Kidney epithelial cell (primary cell): ENCODE measurements around the gene RPUSD4. TPM values are rescaled to one million over a fixed set of nuclear protein-coding genes. Genes with fewer than 3 reads are reported as not detected.

ENCODE experiments used
- DNase-seq: peaks from one replicate; pipeline ENCODE4 v3.0.0-alpha.2; 2010; ENCODE audit warnings: low read depth
- H3K27me3 ChIP-seq: 2 replicates; pipeline ENCODE4 v1.6.0; 2011; ENCODE audit warnings: low read length; ENCODE audit not compliant: control insufficient read depth, insufficient read depth
- H3K36me3 ChIP-seq: 2 replicates; pipeline ENCODE4 v1.5.1; 2011; ENCODE audit warnings: low read length; ENCODE audit not compliant: control insufficient read depth, insufficient read depth
- H3K4me3 ChIP-seq: 2 replicates; pipeline ENCODE4 v1.5.1; 2011; ENCODE audit warnings: low read depth, mild to moderate bottlenecking, control low read depth, low read length
- total RNA-seq: library from RNA; depleted of rRNA; stranded (reverse); fragments of >200 nt; gene quantifications from 2 replicates; pipeline ENCODE4 v1.2.3, GENCODE V29; 2015
- TF ChIP-seq, protein P1 (sequence below): IDR thresholded peaks from 2 replicates; pipeline ENCODE4 v1.5.1; 2011; ENCODE audit warnings: mild to moderate bottlenecking, moderate library complexity, low read length, control low read depth, inconsistent platforms; ENCODE audit not compliant: insufficient read depth, poor library complexity, severe bottlenecking

The RPUSD4 gene
- total RNA-seq, 1 donor from 2014 or later: 25.5 TPM

DNA sequence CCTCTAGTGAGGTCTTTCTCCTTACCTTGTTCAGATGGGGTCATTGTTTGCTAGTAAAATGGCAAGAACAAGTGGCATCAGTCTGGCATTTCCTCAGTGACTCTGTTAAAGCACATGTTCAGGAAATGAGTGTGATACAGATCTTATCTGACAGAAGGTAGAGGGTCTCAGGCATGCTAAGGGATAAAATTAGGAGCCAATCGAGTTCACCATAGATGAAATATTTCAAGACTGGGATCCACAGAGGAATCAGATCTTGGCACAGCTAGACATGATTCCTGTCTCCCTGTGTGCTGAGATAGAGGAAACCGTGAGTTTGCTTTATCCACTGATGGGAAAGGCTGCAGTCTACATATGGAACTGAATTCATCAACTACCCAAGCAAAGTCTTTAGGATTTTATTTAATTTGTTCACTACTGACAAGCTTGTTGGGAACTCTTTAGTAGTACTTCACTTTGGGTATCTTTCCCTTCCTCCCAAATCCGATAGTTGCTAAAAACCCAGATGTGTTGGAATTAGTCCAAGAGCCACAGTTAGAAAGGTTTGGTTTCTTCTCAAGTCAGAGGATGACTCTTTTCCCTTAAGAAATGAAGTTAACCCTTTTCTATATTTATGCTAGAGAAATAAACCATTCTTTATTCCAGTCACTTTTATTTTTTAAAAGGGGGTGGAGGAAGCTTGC lies 18.5 kb upstream of the RPUSD4 start:
- Histone ChIP-seq H3K4me3 (no peak overlapping the region), H3K27me3 (no peaks in the 10 kb centered on the region), H3K36me3 (no peaks in the 10 kb centered on the region)
- no peak for DNase-seq
- TF ChIP-seq, protein P1, sequence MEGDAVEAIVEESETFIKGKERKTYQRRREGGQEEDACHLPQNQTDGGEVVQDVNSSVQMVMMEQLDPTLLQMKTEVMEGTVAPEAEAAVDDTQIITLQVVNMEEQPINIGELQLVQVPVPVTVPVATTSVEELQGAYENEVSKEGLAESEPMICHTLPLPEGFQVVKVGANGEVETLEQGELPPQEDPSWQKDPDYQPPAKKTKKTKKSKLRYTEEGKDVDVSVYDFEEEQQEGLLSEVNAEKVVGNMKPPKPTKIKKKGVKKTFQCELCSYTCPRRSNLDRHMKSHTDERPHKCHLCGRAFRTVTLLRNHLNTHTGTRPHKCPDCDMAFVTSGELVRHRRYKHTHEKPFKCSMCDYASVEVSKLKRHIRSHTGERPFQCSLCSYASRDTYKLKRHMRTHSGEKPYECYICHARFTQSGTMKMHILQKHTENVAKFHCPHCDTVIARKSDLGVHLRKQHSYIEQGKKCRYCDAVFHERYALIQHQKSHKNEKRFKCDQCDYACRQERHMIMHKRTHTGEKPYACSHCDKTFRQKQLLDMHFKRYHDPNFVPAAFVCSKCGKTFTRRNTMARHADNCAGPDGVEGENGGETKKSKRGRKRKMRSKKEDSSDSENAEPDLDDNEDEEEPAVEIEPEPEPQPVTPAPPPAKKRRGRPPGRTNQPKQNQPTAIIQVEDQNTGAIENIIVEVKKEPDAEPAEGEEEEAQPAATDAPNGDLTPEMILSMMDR: no peak

GRCh38 chr11:126226334-126227084 lies 15.1 kb upstream of the RPUSD4 start:
- DNase-seq: no peak
- no peaks in the 10 kb centered on the region for H3K27me3 ChIP-seq
- TF ChIP-seq, protein P1: no peak
- no peaks in the 10 kb centered on the region for H3K36me3 ChIP-seq
- no peak overlapping the region for H3K4me3 ChIP-seq

GRCh38 chr11:126225295-126225665 lies 13.8 kb upstream of the RPUSD4 start:
- Histone ChIP-seq H3K36me3 (no peaks in the 10 kb centered on the region), H3K4me3 (no peak overlapping the region), H3K27me3 (no peaks in the 10 kb centered on the region)
- DNase-seq: no peak
- TF ChIP-seq, protein P1: no peak

DNA sequence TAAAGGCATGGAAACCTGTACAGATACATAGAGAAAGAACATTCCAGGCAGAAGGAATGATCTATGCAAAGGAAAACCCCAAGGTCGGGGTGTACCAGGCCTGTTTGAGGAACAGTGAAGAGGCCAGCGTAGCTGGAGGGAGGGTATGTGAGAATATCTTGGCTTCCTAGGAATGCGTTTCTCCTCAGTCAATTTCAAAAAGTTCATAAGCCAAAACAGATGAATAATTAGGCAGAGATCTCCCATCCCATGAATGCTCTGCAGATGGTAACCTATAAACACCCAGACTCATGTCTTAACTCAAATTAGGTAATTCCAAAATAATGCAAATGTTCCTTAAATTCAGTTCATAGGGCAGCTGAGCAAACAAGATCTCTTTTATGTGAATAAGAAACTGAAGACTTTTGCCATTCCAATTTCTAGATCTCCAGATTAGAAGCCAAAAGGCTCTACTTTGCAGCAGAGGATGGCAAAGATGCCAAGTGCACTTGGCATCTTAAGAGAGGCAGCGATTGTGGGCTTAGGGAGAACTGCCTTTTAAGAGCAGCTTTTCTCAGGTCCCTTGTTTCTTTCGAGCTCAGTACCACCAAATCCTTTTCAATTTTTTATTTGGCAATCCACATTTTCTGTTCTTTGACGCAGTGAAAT lies 13.3 kb upstream of the RPUSD4 start:
- TF ChIP-seq, protein P1: no peak
- DNase-seq: no peak
- no peaks in the 10 kb centered on the region for H3K36me3 ChIP-seq
- no peak overlapping the region for H3K4me3 ChIP-seq
- H3K27me3 ChIP-seq: no peaks in the 10 kb centered on the region

DNA sequence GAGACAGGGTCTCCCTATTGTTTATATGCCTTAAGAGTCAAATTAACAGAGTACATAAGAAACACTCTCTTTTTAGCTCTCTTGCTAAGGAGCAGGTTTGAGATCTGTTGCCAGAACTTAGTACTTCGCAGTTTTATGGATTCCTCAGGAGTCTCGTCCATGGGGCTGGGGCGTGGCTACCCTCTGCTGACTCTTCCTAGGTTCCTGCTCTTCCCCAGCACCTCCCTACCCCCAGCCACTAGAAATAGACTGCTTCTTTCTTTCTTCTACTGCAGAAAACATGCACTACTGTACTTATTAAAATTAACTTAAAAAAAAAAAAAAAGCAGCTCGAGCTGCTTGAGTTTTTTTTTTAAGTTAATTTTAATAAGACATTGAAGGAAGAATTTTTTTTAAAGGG lies 8.1 kb upstream of the RPUSD4 start:
- TF ChIP-seq, protein P1: no peak
- DNase-seq: no peak
- H3K4me3 ChIP-seq: no peak overlapping the region
- no peaks in the 10 kb centered on the region for H3K36me3 ChIP-seq
- no peaks in the 10 kb centered on the region for H3K27me3 ChIP-seq
